HG02938 (cell line): Measurements from ENCODE around the gene TFEB.

ENCODE experiments used
- ATAC-seq: cut with Tn5 transposase; IDR thresholded peaks from one replicate; pipeline ENCODE4 v1.9.1; 2021; ENCODE audit warnings: mild to moderate bottlenecking, moderate library complexity; ENCODE audit not compliant: unreplicated experiment

The TFEB gene

DNA sequence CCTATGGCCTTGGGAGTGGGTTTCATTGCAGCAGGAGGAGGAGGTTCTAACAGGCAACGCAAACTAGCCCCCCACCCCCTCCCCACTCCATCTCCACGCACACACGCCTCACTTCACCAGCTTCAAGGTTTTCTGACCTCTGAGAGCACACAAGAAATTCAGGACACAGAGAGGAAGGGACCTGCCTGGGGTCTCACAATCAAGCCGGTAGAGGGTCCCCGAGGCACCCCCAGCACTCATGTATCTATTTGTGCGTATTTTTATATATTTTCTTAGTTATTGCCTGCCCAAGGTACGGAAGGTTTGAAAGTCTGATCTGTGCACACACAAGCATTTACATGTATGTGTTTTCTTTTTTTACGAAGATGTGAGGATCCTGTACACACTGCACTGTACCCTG lies 80.2 kb downstream of the TFEB start:
- ATAC-seq, result no peak

DNA sequence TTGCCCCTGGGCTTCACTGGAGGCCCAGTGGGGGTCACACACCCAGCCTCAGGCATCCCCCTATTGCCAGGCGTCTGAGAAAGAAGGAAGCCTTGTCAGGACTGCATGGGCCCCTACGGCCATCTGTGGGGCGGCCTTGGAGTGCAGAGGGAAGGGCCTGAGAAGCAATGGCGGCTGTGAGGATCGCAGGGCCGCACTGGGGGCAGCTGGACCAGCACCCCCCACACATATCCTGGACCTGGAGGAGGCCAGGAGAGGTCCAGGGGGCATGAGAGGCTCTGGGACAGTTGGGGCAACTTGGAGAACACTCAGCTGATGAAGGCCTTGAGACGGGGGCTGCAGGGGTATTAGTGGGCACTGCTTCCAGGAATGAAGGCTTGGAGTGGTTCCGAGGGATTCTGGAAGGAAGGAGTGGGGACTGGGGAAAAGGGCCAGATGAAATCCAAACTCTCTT lies 80.7 kb downstream of the TFEB start:
- no peak for ATAC-seq

DNA sequence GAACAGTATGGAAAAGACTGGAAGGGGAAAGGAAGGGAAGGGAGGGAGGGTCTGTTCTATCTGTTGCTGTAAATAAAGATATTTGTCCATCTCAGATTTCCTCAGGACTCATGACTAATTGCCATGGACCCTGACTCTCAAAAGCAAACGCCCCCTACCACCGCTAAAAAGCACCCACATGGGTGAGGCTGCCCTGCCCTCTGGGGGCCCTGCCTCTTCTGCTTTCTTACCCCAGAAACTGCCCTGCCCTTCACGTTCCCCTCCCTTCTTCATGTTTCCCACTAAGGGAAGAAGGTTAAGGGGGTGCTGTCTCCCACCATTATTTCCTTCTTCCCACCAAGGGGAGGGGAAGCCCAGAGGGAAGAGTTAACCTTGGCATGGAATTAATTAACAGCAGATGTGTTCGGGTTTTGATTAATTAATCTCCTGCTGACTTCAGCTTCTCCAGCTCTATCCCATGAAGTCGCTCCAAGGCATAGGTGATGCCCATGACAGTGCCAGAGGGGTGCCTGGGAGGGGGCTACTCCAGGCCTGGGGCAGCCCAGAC lies 81.2 kb downstream of the TFEB start:
- ATAC-seq, result no peak

DNA sequence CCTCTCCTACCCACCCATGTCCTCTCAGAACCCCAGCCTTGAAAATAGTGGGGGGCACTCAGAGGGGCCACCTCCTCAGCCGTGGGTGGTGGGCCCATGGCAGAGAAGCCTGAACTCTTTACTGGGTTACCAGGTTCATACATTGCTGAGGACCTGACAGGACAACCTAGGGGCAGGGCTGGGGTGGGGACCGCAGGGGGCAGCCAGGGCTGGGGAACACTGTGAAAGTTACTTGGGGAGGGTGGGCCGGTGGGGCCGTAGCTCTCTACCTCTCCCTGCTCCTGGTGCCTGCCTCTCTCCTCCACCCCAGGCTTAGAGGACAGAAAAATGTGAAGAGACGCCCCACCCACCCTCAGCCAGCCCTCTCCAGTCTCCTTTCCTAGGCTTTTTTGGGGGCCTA lies 81.7 kb downstream of the TFEB start:
- ATAC-seq, result no peak

DNA sequence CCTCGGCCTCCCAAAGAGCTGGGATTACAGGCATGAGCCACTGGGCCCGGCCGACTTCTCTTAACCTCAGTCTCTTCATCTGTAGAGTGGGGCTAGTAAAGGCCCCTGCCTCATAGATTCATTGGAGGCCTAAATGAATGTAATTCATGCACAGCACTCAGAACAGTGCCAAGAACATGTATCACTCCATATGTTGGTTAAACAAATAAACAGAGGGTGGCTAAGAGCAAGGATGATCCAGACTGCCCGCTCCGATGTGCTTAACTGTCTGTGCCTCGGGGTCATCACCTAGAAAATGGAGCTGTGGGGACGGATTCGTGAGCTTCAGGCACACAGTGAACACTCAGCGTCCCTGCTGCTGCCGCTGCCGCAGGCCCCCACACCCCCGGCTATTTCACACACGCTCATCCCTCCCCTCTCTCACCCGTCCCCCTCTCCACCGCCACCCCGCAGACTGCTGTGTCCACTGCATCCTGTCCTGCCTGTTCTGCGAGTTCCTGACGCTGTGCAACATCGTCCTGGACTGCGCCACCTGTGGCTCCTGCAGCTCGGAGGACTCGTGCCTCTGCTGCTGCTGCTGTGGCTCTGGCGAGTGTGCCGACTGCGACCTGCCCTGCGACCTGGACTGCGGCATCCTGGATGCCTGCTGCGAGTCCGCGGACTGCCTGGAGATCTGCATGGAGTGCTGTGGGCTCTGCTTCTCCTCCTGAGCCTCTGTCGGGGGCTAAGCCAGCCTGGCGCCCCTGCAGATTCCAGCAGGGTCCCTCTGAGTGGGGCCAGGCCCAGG lies 82.3 kb downstream of the TFEB start:
- no peak for ATAC-seq

DNA sequence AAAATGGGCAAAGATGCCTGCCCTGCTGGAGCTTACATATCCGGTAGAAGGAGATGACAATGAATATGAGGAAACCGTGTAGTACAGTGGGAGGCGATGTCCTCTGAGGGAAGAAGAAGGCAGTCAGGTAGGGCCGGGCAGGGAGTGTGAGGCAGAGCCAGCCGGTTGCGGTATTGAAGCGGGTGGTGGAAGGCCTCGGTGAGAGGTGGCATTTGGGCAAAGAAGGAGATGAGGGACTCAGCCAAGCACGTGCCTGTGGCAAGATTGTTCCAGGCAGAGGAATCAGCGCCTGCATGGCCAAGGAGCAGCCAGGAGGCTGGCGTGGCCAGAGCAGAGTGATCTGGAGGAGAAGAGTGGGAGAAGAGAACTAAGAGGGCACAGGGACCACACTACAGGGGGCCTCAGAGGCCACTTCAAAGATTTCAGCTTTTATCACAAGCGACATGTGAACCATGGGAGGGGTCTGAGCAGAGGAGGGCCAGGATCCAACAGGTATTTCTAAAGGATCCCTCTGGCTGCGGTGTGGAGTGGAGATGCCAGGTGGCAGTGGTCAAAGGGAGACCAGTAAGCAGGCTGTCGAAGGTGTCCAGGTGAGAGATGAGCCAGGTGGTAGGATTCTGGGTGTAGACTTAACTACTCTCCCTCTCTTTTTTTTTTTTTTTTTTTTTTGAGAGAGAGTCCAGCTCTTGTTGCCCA lies 83.3 kb downstream of the TFEB start:
- no peak for ATAC-seq

DNA sequence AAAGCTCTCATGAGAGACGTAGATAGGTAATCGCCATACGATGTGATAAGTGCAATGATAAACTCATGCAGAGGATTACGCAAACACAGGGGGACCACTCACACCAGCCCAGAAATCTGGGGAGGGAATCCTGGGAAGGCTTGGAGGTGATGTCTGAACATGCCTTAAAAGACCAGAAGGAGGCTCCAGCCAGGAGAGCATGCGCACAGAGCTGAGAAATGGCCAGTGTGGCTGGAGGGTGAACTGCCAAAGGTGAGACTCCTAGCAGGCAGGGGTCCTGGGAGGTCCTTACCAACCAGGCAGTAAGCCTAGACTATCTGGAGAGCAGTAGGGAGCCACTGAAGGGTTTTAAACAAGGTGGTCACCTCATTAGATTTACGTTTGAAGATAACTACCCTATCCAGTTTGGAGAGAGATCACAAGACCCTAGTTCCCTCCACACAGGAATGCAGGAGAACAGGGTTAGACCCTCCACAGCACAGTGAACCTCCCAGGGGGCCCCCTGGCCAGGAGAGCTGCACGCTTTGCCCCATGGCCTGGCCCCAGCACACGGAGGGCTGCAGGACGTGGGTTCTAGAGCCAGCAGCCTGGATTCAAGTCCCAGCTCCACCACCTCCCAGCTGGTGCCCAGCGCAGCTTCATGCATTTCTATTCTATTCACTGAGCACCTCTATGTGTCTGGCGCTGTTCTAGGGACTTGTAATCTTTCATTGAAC lies 84.0 kb downstream of the TFEB start:
- no peak for ATAC-seq

DNA sequence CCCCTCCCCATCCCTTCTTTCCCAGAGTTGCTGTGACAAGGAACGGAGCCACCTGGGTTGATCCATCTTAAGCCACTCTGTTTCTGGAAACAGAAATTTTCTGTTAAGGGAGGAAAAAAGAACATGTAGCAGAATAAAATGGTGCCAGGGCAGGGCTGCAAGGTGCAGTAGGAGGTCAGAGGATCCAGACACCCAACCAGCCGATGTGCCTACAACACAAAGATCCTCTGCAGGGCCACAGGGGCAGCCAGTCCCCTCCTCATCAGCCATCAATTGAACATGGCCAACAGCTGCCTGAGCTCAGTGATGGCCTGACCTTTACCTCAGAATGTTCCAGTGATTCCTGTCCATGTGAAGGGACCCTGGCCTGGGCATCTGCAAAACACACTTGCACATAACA lies 85.3 kb downstream of the TFEB start:
- ATAC-seq, result no peak

DNA sequence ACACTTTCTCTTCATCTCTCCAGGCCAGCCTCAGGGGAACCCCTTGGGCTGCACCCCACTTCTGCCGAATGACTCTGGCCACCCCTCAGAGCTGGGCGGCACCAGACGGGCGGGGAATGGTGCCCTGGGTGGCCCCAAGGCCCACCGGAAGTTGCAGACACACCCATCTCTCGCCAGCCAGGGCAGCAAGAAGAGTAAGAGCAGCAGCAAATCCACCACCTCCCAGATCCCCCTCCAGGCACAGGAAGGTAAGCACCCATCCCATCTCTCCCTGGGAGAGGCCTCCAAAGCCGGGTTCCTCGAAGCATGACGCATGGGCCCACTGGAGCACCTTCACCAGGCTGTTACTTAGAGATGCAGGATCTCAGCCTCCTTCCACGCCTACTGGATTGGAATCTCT lies 85.8 kb downstream of the TFEB start:
- ATAC-seq, result no peak

DNA sequence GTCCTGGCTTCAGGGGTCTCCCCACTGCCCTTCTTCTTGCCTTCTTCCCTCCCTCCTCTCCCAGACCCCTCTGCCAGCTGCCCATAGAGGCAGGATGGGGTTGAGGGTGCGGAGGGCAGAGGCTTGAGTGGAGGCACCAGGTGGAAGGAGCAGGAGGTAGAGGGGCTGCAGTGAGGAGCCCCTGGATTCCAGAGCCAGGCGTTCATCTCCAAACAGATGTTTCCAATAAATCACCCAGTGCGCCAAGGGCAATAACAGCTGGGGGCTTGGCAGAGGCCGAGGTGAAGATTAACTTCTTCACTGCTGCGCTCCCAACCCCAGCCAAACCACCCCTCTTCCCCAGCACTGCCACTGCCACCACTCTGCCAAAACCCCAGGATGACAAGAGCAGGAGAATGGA lies 86.5 kb downstream of the TFEB start:
- no peak for ATAC-seq

DNA sequence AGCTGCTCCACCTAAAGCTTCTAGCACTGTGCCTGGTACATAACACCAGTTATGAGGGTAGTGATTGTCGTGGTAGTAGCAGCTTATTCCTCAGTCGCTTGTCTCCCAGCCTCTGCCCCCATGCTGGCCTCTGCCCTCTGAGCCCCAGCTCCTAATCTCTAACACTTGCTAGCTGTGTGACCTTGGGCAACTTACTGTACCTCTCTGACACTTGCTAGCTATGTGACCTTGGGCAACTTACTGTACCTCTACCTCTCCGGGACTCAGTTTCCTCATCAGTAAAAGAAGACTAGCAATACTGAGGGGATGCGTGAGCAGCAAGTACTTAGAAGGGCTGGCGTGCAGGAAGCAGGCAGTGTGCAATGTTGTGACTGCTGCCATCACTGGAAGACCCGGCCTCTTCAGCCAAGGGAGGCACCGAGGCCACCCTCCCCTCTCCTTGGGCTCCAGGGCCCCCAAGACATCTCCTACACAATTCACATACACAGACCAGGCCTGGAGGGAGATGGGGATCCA lies 87.3 kb downstream of the TFEB start:
- ATAC-seq, result no peak

DNA sequence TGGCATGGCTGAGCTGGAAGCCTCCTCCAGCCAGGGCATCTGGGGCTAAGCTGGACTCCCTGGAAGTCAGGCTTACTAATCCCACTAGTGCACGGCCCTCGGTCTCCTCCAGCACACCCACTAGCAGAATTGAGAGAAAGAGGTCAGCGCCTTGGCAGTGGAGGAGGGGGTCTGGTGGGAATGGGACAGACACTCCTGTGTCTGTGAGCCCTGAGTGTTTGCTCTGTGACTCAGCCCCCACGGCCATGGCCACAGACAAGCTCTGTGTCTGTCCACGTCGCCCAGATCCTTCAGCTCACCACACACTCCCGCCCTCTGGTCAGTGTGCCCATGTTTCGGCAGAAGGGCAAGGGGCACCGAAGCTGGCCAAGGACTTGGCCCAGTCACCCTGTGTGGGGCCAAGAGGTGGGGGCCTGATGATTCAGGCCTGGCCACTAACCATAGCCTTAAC lies 88.3 kb downstream of the TFEB start:
- ATAC-seq, result no peak

DNA sequence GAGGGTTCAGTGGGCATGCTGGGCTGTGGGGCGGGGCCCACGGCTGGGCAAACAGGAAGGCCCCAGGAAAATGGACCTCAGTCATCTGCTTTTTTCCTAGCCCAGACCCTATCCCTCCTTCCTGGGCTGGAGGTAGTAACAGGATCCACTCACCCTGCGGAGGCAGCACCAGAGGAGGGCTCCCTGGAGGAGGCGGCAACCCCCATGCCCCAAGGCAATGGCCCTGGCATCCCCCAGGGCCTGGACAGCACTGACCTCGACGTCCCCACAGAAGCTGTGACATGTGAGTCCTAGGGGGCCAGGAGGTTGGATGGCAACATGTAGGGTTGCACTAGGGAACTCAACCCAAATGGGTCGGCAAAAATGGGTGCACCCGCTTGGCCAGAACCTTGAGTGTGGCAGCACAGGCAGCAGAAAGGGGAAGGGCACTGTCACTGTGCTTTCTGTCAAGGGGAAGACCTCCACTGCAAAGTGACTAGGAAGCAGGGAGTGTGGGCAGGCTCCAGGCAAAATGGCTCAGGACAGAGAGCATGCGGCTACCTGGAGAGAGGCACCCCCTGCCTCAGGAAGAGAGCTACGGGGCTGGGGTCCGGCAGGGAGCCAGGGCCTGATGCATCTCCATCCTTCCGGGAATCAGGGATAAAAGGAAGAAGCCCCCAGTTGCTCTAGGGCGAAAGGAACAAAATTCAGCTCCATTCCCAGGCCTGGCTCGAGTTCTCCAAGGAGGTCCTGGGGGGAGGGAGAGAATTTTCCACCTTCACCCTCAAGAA lies 89.2 kb downstream of the TFEB start:
- no peak for ATAC-seq

DNA sequence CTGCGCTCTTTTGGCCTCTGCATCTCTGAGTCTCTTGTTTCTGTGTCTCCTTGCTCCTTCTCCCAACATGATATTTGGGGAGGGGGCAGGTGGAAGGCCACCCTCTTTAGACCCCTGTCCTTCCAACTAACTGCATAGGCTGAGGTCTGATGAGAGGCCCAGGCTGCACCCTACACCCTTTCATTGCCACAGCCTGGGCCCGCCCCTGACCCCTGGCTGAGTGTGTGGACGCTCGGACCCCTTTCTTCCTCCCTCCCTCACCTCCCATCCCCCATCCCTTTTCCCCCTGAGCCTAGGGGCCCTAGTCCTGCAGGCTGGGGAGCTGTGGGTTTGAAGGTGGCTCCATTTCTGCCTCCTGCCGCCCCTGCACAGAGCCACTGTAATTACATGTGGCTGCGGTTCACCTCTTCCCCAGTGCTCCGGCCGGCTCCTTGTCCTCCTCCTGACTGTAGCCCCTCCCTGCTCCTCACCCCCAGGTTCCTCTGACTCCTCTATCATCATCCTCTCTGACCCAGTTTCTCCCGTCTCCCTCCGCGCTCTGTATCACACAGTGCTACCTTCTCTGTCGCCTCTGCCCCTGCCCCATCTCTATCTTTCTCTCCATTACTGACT lies 90.3 kb downstream of the TFEB start:
- no peak for ATAC-seq

DNA sequence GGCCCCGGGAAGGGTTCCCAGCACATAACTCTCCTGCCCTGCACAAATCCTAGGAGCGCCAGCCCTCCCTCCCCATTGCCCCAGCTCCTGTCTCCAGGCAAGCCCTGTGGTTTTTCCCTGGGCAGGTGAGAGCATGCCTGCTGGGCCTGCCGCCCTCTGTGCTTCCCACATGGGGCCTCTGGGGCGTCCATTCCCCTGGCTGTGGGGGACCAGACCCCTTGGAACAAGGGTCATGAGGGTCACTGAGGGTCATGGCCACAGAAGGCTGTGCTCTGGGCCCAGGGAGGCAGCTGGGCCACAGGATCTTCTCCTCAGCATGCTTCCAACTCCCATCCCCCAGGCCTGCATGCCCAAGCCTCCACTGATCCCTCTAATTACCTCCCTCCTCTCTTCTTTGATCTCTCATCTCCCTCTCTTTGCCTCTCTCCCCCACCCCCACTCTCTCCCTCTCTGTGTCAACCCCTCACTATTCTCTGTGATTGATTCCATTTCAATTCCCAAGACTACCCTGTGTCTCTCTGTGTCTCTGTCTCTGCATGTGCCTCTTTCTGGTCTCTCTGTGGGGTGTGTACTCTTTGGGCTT lies 91.0 kb downstream of the TFEB start:
- ATAC-seq, result no peak

DNA sequence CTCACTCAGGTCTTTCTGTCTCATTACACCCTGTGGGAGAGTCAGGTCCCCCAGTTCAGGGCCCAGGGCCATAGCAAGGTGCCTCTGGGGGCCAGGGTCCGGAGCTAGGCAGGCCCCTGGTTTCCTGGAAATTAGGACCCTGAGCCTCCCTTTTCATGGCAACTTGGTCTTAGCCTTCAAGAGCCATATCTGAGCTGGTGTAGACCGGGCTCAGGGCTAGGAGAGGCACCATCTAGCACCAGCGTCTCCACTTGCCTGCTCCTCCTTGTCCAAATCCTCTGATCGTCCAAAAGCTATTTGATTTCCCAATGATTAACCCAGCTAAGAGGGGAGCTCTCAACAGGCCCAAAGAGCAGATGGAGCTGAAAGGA lies 91.5 kb downstream of the TFEB start:
- ATAC-seq, result no peak

DNA sequence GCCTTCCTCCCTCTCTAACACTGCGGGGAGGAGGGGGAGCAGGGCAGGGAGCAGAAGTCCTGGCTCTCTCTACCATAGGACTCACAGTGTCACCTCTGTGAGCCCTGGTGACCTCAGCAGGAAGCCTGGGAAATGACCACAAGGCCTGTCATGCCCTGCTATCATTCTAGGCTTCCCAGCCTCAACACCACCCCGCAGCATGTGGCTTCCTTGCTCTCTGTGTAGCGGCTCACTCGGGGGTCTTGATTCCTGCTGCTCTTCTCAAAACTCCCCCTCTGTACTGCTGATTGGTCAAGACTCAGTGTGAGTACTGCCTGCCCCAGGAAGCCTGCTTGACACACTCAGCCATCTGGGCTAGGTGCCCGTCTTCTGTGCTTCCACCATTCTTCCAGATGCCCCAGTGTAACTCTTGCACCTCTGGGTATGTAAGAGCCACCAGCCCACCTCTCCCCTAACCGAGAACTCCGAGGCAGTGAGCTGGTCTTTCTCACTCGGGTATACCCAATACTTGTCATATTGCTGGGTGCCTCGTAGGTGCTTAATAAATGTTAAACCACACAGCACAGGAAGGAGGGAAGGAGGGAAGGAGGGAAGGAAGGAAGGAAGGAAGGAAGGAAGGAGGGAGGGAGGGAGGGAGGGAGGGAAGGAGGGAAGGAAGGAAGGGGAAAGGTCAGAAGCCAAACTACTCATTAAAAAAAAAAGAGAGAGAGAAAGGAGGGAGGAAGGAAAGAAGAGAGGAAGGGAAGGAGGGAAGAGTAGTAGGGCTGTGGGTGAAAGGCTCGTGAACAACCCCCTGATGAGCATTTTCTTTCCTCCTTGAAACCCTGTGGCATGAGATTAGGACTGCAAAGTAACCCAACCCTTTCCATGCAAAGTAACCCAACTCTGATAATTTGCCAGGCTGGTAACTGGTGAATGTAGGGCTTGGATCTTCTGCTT lies 92.2 kb downstream of the TFEB start:
- ATAC-seq, result no peak

DNA sequence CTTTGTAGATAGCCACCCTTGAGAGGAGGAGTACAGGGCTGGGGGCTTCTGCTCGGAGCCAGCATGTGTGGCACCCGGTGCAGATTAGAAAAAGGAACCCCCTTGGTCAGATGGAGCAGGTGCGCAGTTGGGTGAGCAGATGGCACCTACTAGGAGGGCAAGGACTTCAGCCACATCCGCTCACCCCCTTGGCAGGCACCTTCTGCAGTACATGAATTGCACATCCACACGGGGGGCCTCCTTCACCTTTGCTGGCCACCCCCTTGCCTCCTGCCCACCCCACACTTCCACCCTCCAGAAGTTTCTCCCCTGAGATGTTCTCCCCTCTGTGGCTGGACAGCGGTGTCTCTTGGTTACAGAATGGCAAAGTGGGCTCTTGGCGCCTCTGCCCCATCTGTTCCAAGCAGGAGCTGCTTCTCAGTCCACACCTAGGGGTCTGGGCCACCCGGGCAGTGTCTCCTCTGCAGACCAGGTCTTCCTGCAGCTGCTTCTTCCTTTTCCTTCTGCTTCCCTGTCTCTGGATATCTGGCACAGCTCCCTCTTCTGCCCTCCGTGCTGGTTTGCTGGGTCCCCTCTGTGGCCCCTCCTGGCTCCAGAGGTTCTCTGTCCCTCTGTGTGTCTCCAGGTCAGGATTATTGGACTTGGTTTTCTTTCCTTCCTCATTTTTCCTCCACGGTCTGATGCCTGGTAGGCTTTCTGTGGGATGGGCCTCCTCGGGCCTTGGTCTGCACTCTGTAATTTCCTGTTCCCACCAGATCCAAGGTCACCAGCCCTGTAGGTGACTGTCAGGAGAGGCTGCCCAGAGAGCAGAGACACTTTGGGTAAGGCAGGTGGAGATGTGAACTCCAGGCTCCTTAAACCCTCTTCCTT lies 93.1 kb downstream of the TFEB start:
- ATAC-seq, result no peak
